SK-N-SH treated with all-trans-retinoic acid at 6 μM for 48 hours (cell line): Measurements from ENCODE around the gene CDC42BPG.

Experiments
- ATAC-seq: fragments of 200-7000 bp; cut with Tn5 transposase; 3 replicates; pipeline ENCODE4 v1.9.1; 2020; ENCODE audit warnings: mild to moderate bottlenecking, moderate library complexity
- BACH2 ChIP-seq: fragments of 250-450 bp; sonication (Bioruptor Pico); IDR thresholded peaks from 2 replicates; pipeline ENCODE4 v1.9.0; 2021; ENCODE audit warnings: mild to moderate bottlenecking, borderline replicate concordance
- CSDC2 ChIP-seq: fragments of 250-450 bp; sonication (Bioruptor Pico); IDR thresholded peaks from 2 replicates; pipeline ENCODE4 v1.5.0; 2020; ENCODE audit warnings: mild to moderate bottlenecking, moderate library complexity
- ESRRG ChIP-seq: fragments of 250-450 bp; sonication (Bioruptor Pico); IDR thresholded peaks from 2 replicates; pipeline ENCODE4 v1.6.1; 2021; ENCODE audit warnings: mild to moderate bottlenecking
- GLIS3 ChIP-seq: fragments of 250-450 bp; sonication (Bioruptor Pico); IDR thresholded peaks from 2 replicates; pipeline ENCODE4 v1.5.0; 2020; ENCODE audit warnings: mild to moderate bottlenecking, moderate library complexity
- ISL1 ChIP-seq: fragments of 250-450 bp; sonication (Bioruptor Pico); IDR thresholded peaks from 2 replicates; pipeline ENCODE4 v2.1.2; 2022; ENCODE audit warnings: mild to moderate bottlenecking, moderate library complexity
- OSR1 ChIP-seq: fragments of 250-450 bp; sonication (Bioruptor Pico); IDR thresholded peaks from 2 replicates; pipeline ENCODE4 v1.8.0; 2022; ENCODE audit warnings: moderate library complexity, mild to moderate bottlenecking, inconsistent platforms
- PATZ1 ChIP-seq: fragments of 250-450 bp; sonication (Bioruptor Pico); IDR thresholded peaks from 2 replicates; pipeline ENCODE4 v1.8.0; 2020; ENCODE audit warnings: mild to moderate bottlenecking, moderate library complexity, borderline replicate concordance
- POU6F1 ChIP-seq: fragments of 250-450 bp; sonication (Bioruptor Pico); IDR thresholded peaks from 2 replicates; pipeline ENCODE4 v1.8.0; 2021; ENCODE audit warnings: low read depth, mild to moderate bottlenecking, moderate library complexity, borderline replicate concordance
- RARB ChIP-seq: fragments of 250-450 bp; sonication (Bioruptor Pico); IDR thresholded peaks from 2 replicates; pipeline ENCODE4 v1.8.0; 2021; ENCODE audit warnings: mild to moderate bottlenecking, moderate library complexity
- SNAI2 ChIP-seq: fragments of 250-450 bp; sonication (Bioruptor Pico); IDR thresholded peaks from 2 replicates; pipeline ENCODE4 v1.5.0; 2020; ENCODE audit warnings: mild to moderate bottlenecking, moderate library complexity
- TCF4 ChIP-seq: fragments of 250-450 bp; sonication (Bioruptor Pico); IDR thresholded peaks from 2 replicates; pipeline ENCODE4 v1.8.0; 2021; ENCODE audit warnings: mild to moderate bottlenecking, moderate library complexity, borderline replicate concordance
- TOX ChIP-seq: fragments of 250-450 bp; sonication (Bioruptor Pico); IDR thresholded peaks from 2 replicates; pipeline ENCODE4 v1.8.0; 2021; ENCODE audit warnings: mild to moderate bottlenecking, moderate library complexity, borderline replicate concordance
- ZC3H10 ChIP-seq: fragments of 250-450 bp; sonication (Bioruptor Pico); IDR thresholded peaks from 2 replicates; pipeline ENCODE4 v1.5.1; 2021; ENCODE audit warnings: mild to moderate bottlenecking, moderate library complexity
- ZFP3 ChIP-seq: fragments of 250-450 bp; sonication (Bioruptor Pico); IDR thresholded peaks from 2 replicates; pipeline ENCODE4 v1.5.0; 2020; ENCODE audit warnings: mild to moderate bottlenecking, moderate library complexity
- ZFP30 ChIP-seq: fragments of 450-650 bp; formaldehyde crosslinking; IDR thresholded peaks from 2 replicates; pipeline ENCODE4 v1.5.0; 2022; ENCODE audit warnings: mild to moderate bottlenecking, moderate library complexity
- ZNF565 ChIP-seq: fragments of 450-650 bp; formaldehyde crosslinking; conservative IDR thresholded peaks from 2 replicates; pipeline ENCODE4 v1.5.0; 2020; ENCODE audit warnings: low read depth, mild to moderate bottlenecking, moderate library complexity
- ZNF70 ChIP-seq: fragments of 450-650 bp; formaldehyde crosslinking; IDR thresholded peaks from 2 replicates; pipeline ENCODE4 v1.5.0; 2020; ENCODE audit warnings: mild to moderate bottlenecking, moderate library complexity
- ZNF8 ChIP-seq: fragments of 450-650 bp; formaldehyde crosslinking; IDR thresholded peaks from 2 replicates; pipeline ENCODE4 v1.5.0; 2020; ENCODE audit warnings: mild to moderate bottlenecking, moderate library complexity
- TF ChIP-seq, protein P1 (sequence below): fragments of 250-450 bp; sonication (Bioruptor Pico); IDR thresholded peaks from 2 replicates; pipeline ENCODE4 v1.5.1; 2020; ENCODE audit warnings: low read depth, mild to moderate bottlenecking, moderate library complexity
- TF ChIP-seq, protein P2 (sequence below): fragments of 250-450 bp; sonication (Bioruptor Pico); IDR thresholded peaks from 2 replicates; pipeline ENCODE4 v1.5.1; 2021; ENCODE audit warnings: mild to moderate bottlenecking, moderate library complexity

The CDC42BPG gene

GRCh38 chr11:64875369-64876228 is 31.1 kb upstream of the CDC42BPG start (continued):
- TF ChIP-seq PATZ1 (CRISPR knock-in tag) (no peak), CSDC2 (no peak), GLIS3 (CRISPR knock-in tag) (no peak), TCF4 (CRISPR knock-in tag) (no peak), ZFP30 (CRISPR knock-in tag) (no peak)

DNA sequence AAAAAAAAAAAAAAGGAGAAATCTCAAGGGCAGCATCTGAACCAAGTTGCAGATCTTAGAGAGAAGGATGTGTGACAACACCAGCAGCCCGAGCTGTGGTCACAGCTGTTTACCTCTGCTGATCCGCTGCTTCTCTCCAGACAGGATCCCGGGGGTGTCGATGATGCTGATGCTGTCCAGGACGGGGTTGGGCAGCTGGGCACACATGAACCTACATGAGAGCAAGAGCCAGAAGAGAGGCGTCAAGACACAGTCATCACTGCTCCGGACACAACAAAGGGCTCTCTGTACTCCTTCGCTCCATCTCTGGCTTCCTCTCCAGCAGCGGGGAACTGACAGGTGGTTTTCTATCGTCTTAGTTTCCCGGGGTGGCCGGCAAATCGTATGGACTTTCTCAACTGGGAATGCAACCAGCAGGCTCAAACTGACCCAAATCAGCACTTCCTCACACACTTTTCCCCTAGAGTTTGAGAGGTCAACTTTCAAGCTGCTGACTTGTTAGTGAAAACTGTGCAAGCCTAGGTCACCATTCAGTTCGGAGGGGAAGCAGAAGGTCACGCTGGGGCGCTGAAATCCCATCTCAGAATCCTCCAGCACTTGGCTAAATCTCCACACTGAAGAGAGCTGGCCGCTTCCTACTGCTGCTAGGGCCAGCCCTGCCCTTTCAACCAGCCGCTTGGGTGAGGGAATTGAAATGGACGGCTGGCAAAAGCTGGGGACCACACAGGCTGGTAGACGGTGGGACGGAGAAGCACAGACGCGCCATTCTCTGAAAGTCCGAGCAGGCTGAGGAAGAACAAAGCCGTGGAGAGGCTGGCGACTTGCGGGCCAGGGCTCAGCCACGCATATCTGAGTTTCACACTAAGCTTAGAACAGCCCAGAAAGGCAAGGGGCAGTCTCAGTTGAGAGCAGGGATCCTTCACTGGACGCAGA is 30.1 kb upstream of the CDC42BPG start:
- no peak for TF ChIP-seq GLIS3 (CRISPR knock-in tag)
- TF ChIP-seq SNAI2 (CRISPR knock-in tag) = no peak
- TF ChIP-seq POU6F1 (CRISPR knock-in tag) = no peak
- TF ChIP-seq BACH2 = no peak
- TF ChIP-seq ZNF565 (CRISPR knock-in tag) = no peak
- no peak for TF ChIP-seq OSR1
- no peak for TF ChIP-seq ZNF8 (CRISPR knock-in tag)
- no peak for TF ChIP-seq ISL1 (CRISPR knock-in tag)
- no peak for TF ChIP-seq ZFP3
- no peak for TF ChIP-seq TOX (CRISPR knock-in tag)
- no peak for ATAC-seq

GRCh38 chr11:64872790-64873488 is 28.5 kb upstream of the CDC42BPG start:
- TF ChIP-seq ZNF565 (CRISPR knock-in tag) = no peak
- ATAC-seq = no peak

DNA sequence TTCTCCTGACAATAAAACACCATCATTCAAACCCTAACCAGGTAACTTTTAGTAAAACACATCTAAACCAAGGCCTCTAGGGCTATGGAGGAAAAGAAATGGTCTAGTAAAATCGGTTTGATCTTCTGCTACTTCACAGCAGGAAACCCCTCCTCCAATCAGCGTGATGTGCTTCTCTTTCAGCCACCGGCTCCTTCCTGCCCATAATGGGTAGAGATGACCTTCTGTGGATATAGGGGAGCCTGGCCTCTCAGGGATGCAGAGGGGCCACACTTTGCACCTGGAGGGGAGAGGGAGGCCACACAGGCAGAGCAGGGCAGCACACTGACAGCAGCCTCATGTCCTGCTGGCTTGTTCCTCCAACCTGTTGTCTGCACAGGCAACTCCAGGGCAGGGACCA is 27.0 kb upstream of the CDC42BPG start:
- TF ChIP-seq POU6F1 (CRISPR knock-in tag) = no peak
- TF ChIP-seq OSR1 = no peak
- TF ChIP-seq CSDC2 = no peak
- no peak for TF ChIP-seq ZNF70 (CRISPR knock-in tag)
- TF ChIP-seq GLIS3 (CRISPR knock-in tag) = no peak
- no peak for TF ChIP-seq ZNF565 (CRISPR knock-in tag)
- no peak for TF ChIP-seq ZFP3
- no peak for TF ChIP-seq ZC3H10
- TF ChIP-seq, protein P1, sequence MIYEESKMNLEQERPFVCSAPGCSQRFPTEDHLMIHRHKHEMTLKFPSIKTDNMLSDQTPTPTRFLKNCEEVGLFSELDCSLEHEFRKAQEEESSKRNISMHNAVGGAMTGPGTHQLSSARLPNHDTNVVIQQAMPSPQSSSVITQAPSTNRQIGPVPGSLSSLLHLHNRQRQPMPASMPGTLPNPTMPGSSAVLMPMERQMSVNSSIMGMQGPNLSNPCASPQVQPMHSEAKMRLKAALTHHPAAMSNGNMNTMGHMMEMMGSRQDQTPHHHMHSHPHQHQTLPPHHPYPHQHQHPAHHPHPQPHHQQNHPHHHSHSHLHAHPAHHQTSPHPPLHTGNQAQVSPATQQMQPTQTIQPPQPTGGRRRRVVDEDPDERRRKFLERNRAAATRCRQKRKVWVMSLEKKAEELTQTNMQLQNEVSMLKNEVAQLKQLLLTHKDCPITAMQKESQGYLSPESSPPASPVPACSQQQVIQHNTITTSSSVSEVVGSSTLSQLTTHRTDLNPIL (CRISPR knock-in tag) = no peak
- TF ChIP-seq RARB (CRISPR knock-in tag) = no peak
- TF ChIP-seq ISL1 (CRISPR knock-in tag) = no peak
- TF ChIP-seq BACH2 = no peak
- no peak for TF ChIP-seq ESRRG (CRISPR knock-in tag)
- TF ChIP-seq SNAI2 (CRISPR knock-in tag) = no peak
- TF ChIP-seq ZNF8 (CRISPR knock-in tag) = no peak
- TF ChIP-seq TCF4 (CRISPR knock-in tag) = no peak
- TF ChIP-seq, protein P2, sequence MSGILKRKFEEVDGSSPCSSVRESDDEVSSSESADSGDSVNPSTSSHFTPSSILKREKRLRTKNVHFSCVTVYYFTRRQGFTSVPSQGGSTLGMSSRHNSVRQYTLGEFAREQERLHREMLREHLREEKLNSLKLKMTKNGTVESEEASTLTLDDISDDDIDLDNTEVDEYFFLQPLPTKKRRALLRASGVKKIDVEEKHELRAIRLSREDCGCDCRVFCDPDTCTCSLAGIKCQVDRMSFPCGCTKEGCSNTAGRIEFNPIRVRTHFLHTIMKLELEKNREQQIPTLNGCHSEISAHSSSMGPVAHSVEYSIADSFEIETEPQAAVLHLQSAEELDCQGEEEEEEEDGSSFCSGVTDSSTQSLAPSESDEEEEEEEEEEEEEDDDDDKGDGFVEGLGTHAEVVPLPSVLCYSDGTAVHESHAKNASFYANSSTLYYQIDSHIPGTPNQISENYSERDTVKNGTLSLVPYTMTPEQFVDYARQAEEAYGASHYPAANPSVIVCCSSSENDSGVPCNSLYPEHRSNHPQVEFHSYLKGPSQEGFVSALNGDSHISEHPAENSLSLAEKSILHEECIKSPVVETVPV (CRISPR knock-in tag) = no peak
- no peak for ATAC-seq
